Measurements from ENCODE around the gene SEC14L1.

DNA sequence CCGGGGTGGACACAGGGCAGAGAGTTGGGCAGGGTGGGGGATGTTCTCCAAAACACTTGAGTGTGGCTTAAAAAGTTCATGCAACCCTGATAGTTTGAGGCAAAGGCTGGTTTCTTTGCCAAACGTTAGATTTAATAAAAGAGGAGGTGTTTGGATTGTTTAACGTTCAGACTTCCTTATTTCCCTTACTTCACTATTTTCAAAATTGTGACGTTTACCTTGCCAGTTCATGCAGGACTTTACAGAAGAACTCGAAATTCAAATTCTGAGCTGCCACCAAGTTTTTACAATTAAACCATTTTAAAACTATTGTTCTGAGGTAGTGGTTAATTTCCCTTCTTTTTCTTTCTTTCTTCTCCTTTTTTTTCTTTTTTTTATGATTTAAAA, 5.5 kb downstream of the SEC14L1 start:
- TF ChIP-seq POLR2A (IDR thresholded peaks at IDR 0.05; ENCODE audit: low read depth, low read length) (no peak), TAF1 (IDR thresholded peaks at IDR 0.05; ENCODE audit: low read depth, low read length) (no peak), POLR2AphosphoS5 (IDR thresholded peaks at IDR 0.05; ENCODE audit: low read depth, low read length) (no peak), SPI1 (IDR thresholded peaks at IDR 0.05; ENCODE audit: low read depth, low read length) (peak; percentile 36), PAX5 (IDR thresholded peaks at IDR 0.05; ENCODE audit: insufficient read depth, low read length, severe bottlenecking) (no peak), POU2F2 (IDR thresholded peaks at IDR 0.05; ENCODE audit: low read depth, low read length) (no peak)
